G401 (cell line): ENCODE data around the gene FAM163B. TPM values are rescaled to one million over a fixed set of nuclear protein-coding genes. Genes with fewer than 3 reads are reported as not detected.

ENCODE experiments used
- total RNA-seq: library from RNA; depleted of rRNA; stranded (reverse); fragments of >200 nt; shearing (Covaris generic); gene quantifications from 2 replicates; pipeline ENCODE4 v1.2.3, GENCODE V29; 2014; rRNA removed

The FAM163B gene
- total RNA-seq, 1 experiment from 2014 or later: not detected

Other genes starting within 250 kb of the FAM163B start
- 333 and 361 TPM in 2 replicates for gene SURF4, start 233.3 kb downstream of the FAM163B start, total RNA-seq
- gene STKLD1, start 233.0 kb downstream of the FAM163B start, total RNA-seq: 0.37 and 1.1 TPM in 2 replicates
- 25.0 and 38.8 TPM in 2 replicates for gene REXO4, start 191.4 kb downstream of the FAM163B start, total RNA-seq
- gene ADAMTS13, start 187.0 kb downstream of the FAM163B start, total RNA-seq: 1.4 and 2.3 TPM in 2 replicates
- 23.2 and 26.1 TPM in 2 replicates for gene CACFD1, start 149.4 kb downstream of the FAM163B start, total RNA-seq
- gene SLC2A6, start 130.3 kb downstream of the FAM163B start, total RNA-seq: 5.5 and 6.8 TPM in 2 replicates
- 0.64 TPM in 1 of 2 replicates, not detected in the other for gene MYMK, start 84.4 kb downstream of the FAM163B start, total RNA-seq
- not detected in 2 replicates for gene ADAMTSL2, start 74.7 kb downstream of the FAM163B start, total RNA-seq
- gene DBH, start 27.0 kb upstream of the FAM163B start, total RNA-seq: not detected in 2 replicates
- gene SARDH, start 129.0 kb upstream of the FAM163B start, total RNA-seq: 13.2 and 17.3 TPM in 2 replicates